Testis (tissue), 3 donors: ENCODE measurements around the gene GRK5. TPM values are rescaled to one million over a fixed set of nuclear protein-coding genes. Genes with fewer than 3 reads are reported as not detected.
A peak's percentile ranks its signal among the peaks of the same experiment; 100 is the strongest.

Experiments used
- DNase-seq: peaks from one replicate; pipeline ENCODE4 v3.0.0-alpha.2; 2019
- H3K27ac ChIP-seq, 2 donors: fragments of 200-600 bp; sonication (generic); one replicate each; pipeline ENCODE4 v1.5.1; 2019
- H3K27me3 ChIP-seq: fragments of 200-600 bp; sonication (generic); one replicate; pipeline ENCODE4 v1.5.1; 2019
- H3K36me3 ChIP-seq: fragments of 200-600 bp; sonication (generic); one replicate; pipeline ENCODE4 v1.5.1; 2017; ENCODE audit warnings: low read depth; ENCODE audit errors: missing control alignments
- H3K4me1 ChIP-seq: fragments of 200-600 bp; sonication (generic); one replicate; pipeline ENCODE4 v1.5.1; 2019
- H3K4me3 ChIP-seq, 2 donors: fragments of 200-600 bp; sonication (generic); one replicate each; pipeline ENCODE4 v1.5.1; 2017 to 2019
- H3K9me3 ChIP-seq: fragments of 200-600 bp; sonication (generic); one replicate; pipeline ENCODE4 v1.5.1; 2017
- POLR2A ChIP-seq: fragments of 450-650 bp; IDR thresholded peaks from one replicate; pipeline ENCODE4 v1.6.1; 2017; ENCODE audit warnings: antibody characterized with exemption, mild to moderate bottlenecking, moderate library complexity
- WGBS, 2 donors: methylation state at CpG; one replicate each; pipeline ENCODE4 v1.1.5; 2018; 5-methylcytosine and 5-hydroxymethylcytosine counted together
- intact Hi-C: fragments of 100-400 bp; cut with DNase I; formaldehyde crosslinking; loops from one replicate; pipeline ENCODE4 v1.15.1; 2023; ENCODE audit warnings: low total_unique reads
- polyA plus RNA-seq: library from polyadenylated mRNA; stranded (reverse); fragments of 350-450 nt; fragmentation: Illumina TruSeq; extraction: RNeasy Lipid Tissue Mini Kit (QIAGEN cat#74804); gene quantifications from one replicate; pipeline ENCODE4 v1.2.3, GENCODE V29; 2014; ENCODE audit warnings: low read depth, low replicate concordance; ENCODE audit not compliant: insufficient read depth
- total RNA-seq, 2 donors: library from RNA; depleted of rRNA; stranded (reverse); fragments of >200 nt; gene quantifications; one replicate each; pipeline ENCODE4 v1.2.3, GENCODE V29; 2016
- TF ChIP-seq, protein P1 (sequence below), 3 experiments: fragments of 450-650 bp in 2 of 3; fragments of 200-600 bp in 1 of 3; sonication (generic) in 1 of 3; IDR thresholded peaks; one replicate each; pipeline ENCODE4 v1.5.1; 2016 to 2019; ENCODE audit warnings: antibody characterized with exemption in 3 of 3, mild to moderate bottlenecking in 2 of 3, moderate library complexity in 1 of 3

Gene GRK5
- total and polyA plus RNA-seq, 3 donors from 2014 or later = 4.5 to 10.3 (median 5.5) TPM

DNA sequence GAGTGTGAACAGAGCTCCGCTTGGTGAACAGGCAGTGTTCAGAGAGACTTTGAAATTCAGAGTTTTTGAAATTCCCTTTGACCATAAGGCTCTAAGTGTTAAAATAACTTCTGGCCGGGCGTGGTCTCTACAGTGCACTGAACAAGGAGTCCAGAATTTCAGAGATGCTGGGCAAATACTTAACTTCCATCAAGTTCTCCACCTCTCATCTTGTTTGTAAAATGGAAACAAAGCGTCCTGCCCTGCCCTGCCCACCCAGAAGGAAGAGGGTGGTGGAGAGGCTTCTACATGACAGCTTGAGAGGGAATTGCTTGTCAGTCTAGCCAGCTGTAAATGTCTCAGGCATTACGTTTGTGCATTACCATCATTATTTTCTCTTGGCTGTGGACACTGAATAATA is 232.6 kb downstream of the GRK5 start:
- 87 to 96% methylated on average over 5 of the region's 5 CpGs for WGBS, 2 donors
- intact Hi-C loops = loop anchor here (10.0 kb wide), 1 partner anchor 235 kb away; the partner anchor contains the start of gene GRK5
- Histone ChIP-seq H3K27ac (no peak overlapping the region), H3K4me3 (no peak overlapping the region), H3K36me3 (no peaks in the 10 kb centered on the region), H3K27me3 (no peaks in the 10 kb centered on the region), H3K4me1 (peaks cover 4% of the 10 kb centered on the region), H3K9me3 (no peaks in the 10 kb centered on the region)
- no peak for TF ChIP-seq POLR2A
- TF ChIP-seq, protein P1, sequence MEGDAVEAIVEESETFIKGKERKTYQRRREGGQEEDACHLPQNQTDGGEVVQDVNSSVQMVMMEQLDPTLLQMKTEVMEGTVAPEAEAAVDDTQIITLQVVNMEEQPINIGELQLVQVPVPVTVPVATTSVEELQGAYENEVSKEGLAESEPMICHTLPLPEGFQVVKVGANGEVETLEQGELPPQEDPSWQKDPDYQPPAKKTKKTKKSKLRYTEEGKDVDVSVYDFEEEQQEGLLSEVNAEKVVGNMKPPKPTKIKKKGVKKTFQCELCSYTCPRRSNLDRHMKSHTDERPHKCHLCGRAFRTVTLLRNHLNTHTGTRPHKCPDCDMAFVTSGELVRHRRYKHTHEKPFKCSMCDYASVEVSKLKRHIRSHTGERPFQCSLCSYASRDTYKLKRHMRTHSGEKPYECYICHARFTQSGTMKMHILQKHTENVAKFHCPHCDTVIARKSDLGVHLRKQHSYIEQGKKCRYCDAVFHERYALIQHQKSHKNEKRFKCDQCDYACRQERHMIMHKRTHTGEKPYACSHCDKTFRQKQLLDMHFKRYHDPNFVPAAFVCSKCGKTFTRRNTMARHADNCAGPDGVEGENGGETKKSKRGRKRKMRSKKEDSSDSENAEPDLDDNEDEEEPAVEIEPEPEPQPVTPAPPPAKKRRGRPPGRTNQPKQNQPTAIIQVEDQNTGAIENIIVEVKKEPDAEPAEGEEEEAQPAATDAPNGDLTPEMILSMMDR (IDR thresholded peaks at IDR 0.05) = no peak
- DNase-seq = no peak

GRCh38 chr10:119441151-119441821 is 233.9 kb downstream of the GRK5 start:
- intact Hi-C loops = loop anchor here (10.0 kb wide), 1 partner anchor 236 kb away; the partner anchor contains the start of gene GRK5
- Histone ChIP-seq H3K36me3 (no peaks in the 10 kb centered on the region), H3K4me1 (peaks cover 4% of the 10 kb centered on the region), H3K9me3 (no peaks in the 10 kb centered on the region), H3K27ac (peak overlapping the region in 1 of 2 donors; percentile 64), H3K27me3 (no peaks in the 10 kb centered on the region), H3K4me3 (no peak overlapping the region)
- TF ChIP-seq, protein P1 (IDR thresholded peaks at IDR 0.05) = no peak
- TF ChIP-seq POLR2A = no peak
- whole genome bisulfite sequencing, 2 donors = 44 to 61% methylated on average over 12 to 18 of the region's 18 CpGs
- DNase-seq = peak; percentile 38

- H3K9me3 ChIP-seq = no peaks in the 10 kb centered on the region
- TF ChIP-seq, protein P1 (IDR thresholded peaks at IDR 0.05) = no peak
- TF ChIP-seq POLR2A = no peak
- DNase-seq = no peak
- no peaks in the 10 kb centered on the region for H3K36me3 ChIP-seq
- no peaks in the 10 kb centered on the region for H3K27me3 ChIP-seq
- H3K4me3 ChIP-seq = no peak overlapping the region
- WGBS, 2 donors = 86 to 90% methylated on average over 18 to 25 of the region's 25 CpGs
- intact Hi-C loops = loop anchor here (10.0 kb wide), 1 partner anchor 237 kb away; the partner anchor contains the start of gene GRK5
- H3K4me1 ChIP-seq = peaks cover 4% of the 10 kb centered on the region
- no peak overlapping the region for H3K27ac ChIP-seq
These were observed 234.8 kb downstream of the GRK5 start for GRCh38 chr10:119441921-119442757.

- TF ChIP-seq POLR2A = no peak
- TF ChIP-seq, protein P1 (IDR thresholded peaks at IDR 0.05) = no peak
- H3K36me3 ChIP-seq = no peaks in the 10 kb centered on the region
- intact Hi-C loops = loop anchor here (10.0 kb wide), 1 partner anchor 238 kb away; the partner anchor contains the start of gene GRK5
- DNase-seq = no peak
- H3K9me3 ChIP-seq = no peaks in the 10 kb centered on the region
- H3K27ac ChIP-seq = no peak overlapping the region
- peaks cover 4% of the 10 kb centered on the region for H3K4me1 ChIP-seq
- no peaks in the 10 kb centered on the region for H3K27me3 ChIP-seq
- H3K4me3 ChIP-seq = no peak overlapping the region
- 93 to 97% methylated on average over 4 of the region's 4 CpGs for WGBS, 2 donors
These were observed 235.3 kb downstream of the GRK5 start for GRCh38 chr10:119442758-119443060.
